ENCODE data around the gene ATG2B.

- TF ChIP-seq CTCF (conservative IDR thresholded peaks at IDR 0.05 in 1 of 2, IDR thresholded peaks at IDR 0.05 in 1 of 2; ENCODE audit: low read depth in 1 of 2, low read length in 2 of 2) (no peak), EZH2 (IDR thresholded peaks at IDR 0.05; ENCODE audit: low read length, missing control alignments) (no peak)
Measured at GRCh38 chr14:96267916-96268315, 95.2 kb downstream of the ATG2B start.
